IMR-90 (cell line): ENCODE results near the gene UTRN. TPM values are rescaled to one million over a fixed set of nuclear protein-coding genes. Genes with fewer than 3 reads are reported as not detected.

Experiments
- ATAC-seq: fragments of 200-7000 bp; cut with Tn5 transposase; 2 replicates; pipeline ENCODE4 v1.9.1; 2020; ENCODE audit warnings: low read depth, mild to moderate bottlenecking, moderate library complexity
- BruUV-seq: library from RNA; stranded (reverse); fragments of 400-500 nt; replicated peaks from 2 replicates; lab custom pipeline; 2021; lab: Mats Ljungman, UMichigan
- CTCF ChIA-PET: fragments of 300-600 bp; formaldehyde crosslinking; extraction: SDS; loops from one replicate; lab custom pipeline; 2021; ENCODE audit warnings: antibody characterized with exemption; lab: Yijun Ruan, JAX
- POLR2A ChIA-PET: fragments of 300-600 bp; sonication (Branson Sonifier 250); formaldehyde crosslinking; loops from one replicate; lab custom pipeline; 2022; ENCODE audit warnings: antibody characterized with exemption; ENCODE audit not compliant: unreplicated experiment; lab: Charles Lee
- DNase-seq: peaks from one replicate; pipeline ENCODE4 v3.0.0; 2013
- H2AFZ ChIP-seq: replicated peaks from 2 replicates; pipeline ENCODE3; 2013; ENCODE audit warnings: low read length, mild to moderate bottlenecking; ENCODE audit not compliant: poor library complexity
- H2AK5ac ChIP-seq: 2 replicates; pipeline ENCODE4 v1.6.1; 2013; ENCODE audit warnings: low read depth, low read length, inconsistent platforms
- H2AK9ac ChIP-seq: replicated peaks from 2 replicates; pipeline ENCODE3; 2013; ENCODE audit warnings: mild to moderate bottlenecking, low read depth, low read length, moderate library complexity; ENCODE audit not compliant: poor library complexity
- H2BK120ac ChIP-seq: 2 replicates; pipeline ENCODE4 v1.6.1; 2013; ENCODE audit warnings: low read depth, low read length, inconsistent platforms
- H2BK15ac ChIP-seq: 3 replicates; pipeline ENCODE4 v1.6.1; 2013; ENCODE audit warnings: low read depth, low read length, inconsistent platforms
- H2BK20ac ChIP-seq: 2 replicates; pipeline ENCODE4 v1.6.1; 2013; ENCODE audit warnings: low read depth, mild to moderate bottlenecking, inconsistent platforms, low read length, moderate library complexity
- H2BK5ac ChIP-seq: 2 replicates; pipeline ENCODE4 v1.6.1; 2013; ENCODE audit warnings: mild to moderate bottlenecking, low read depth, low read length, inconsistent platforms; ENCODE audit not compliant: poor library complexity, severe bottlenecking
- H3K14ac ChIP-seq: replicated peaks from 2 replicates; pipeline ENCODE4 v1.6.1; 2013; ENCODE audit warnings: low read depth, low read length, inconsistent platforms
- H3K18ac ChIP-seq: 2 replicates; pipeline ENCODE4 v1.6.1; 2013; ENCODE audit warnings: low read depth, low read length, control low read depth
- H3K23ac ChIP-seq: 2 replicates; pipeline ENCODE4 v1.6.1; 2013; ENCODE audit warnings: low read depth, low read length, inconsistent platforms
- H3K27ac ChIP-seq: 2 replicates; pipeline ENCODE4 v1.5.1; 2013; ENCODE audit warnings: mild to moderate bottlenecking, control low read depth, low read length; ENCODE audit not compliant: insufficient read depth
- H3K27me3 ChIP-seq: 2 replicates; pipeline ENCODE4 v1.6.1; 2013; ENCODE audit warnings: low read length; ENCODE audit not compliant: control insufficient read depth, insufficient read depth
- H3K36me3 ChIP-seq: 2 replicates; pipeline ENCODE4 v1.6.1; 2013; ENCODE audit warnings: low read length, mixed read lengths; ENCODE audit not compliant: control insufficient read depth, insufficient read depth
- H3K4ac ChIP-seq: 2 replicates; pipeline ENCODE4 v1.6.1; 2013; ENCODE audit warnings: low read depth, low read length, inconsistent platforms
- H3K4me1 ChIP-seq: 2 replicates; pipeline ENCODE4 v1.6.1; 2013; ENCODE audit warnings: low read length, mixed read lengths; ENCODE audit not compliant: control insufficient read depth, insufficient read depth
- H3K4me2 ChIP-seq: 2 replicates; pipeline ENCODE4 v1.6.1; 2013; ENCODE audit warnings: low read depth, mild to moderate bottlenecking, control low read depth, low read length, moderate library complexity
- H3K4me3 ChIP-seq: 2 replicates; pipeline ENCODE4 v1.5.1; 2013; ENCODE audit warnings: low read depth, mild to moderate bottlenecking, control low read depth, low read length, moderate library complexity; ENCODE audit not compliant: insufficient read depth
- H3K56ac ChIP-seq: 2 replicates; pipeline ENCODE4 v1.6.1; 2013; ENCODE audit warnings: low read length, inconsistent platforms; ENCODE audit not compliant: insufficient read depth; ENCODE audit errors: extremely low read depth
- H3K79me1 ChIP-seq, 2 experiments: 2 replicates each; pipeline ENCODE4 v1.6.1; 2013; ENCODE audit warnings: low read length in 2 of 2, inconsistent platforms in 1 of 2, low read depth in 1 of 2
- H3K9ac ChIP-seq: 2 replicates; pipeline ENCODE4 v1.6.1; 2013; ENCODE audit warnings: low read depth, low read length, control low read depth
- H3K9me1 ChIP-seq: 2 replicates; pipeline ENCODE4 v1.6.1; 2013; ENCODE audit warnings: low read length, inconsistent platforms; ENCODE audit not compliant: insufficient read depth
- H3K9me3 ChIP-seq: 2 replicates; pipeline ENCODE4 v1.6.1; 2013; ENCODE audit warnings: low read length; ENCODE audit not compliant: control insufficient read depth, insufficient read depth
- H4K20me1 ChIP-seq: 2 replicates; pipeline ENCODE4 v1.6.1; 2013; ENCODE audit warnings: low read length, inconsistent platforms; ENCODE audit not compliant: insufficient read depth
- H4K5ac ChIP-seq: 2 replicates; pipeline ENCODE4 v1.6.1; 2013; ENCODE audit warnings: mild to moderate bottlenecking, low read depth, low read length, control low read depth
- H4K8ac ChIP-seq, 2 experiments: 2 replicates each; pipeline ENCODE4 v1.6.1; 2013; ENCODE audit warnings: low read depth in 2 of 2, low read length in 2 of 2, control low read depth in 1 of 2, inconsistent platforms in 1 of 2
- H4K91ac ChIP-seq: 2 replicates; pipeline ENCODE4 v1.6.1; 2013; ENCODE audit warnings: low read depth, low read length, inconsistent platforms; ENCODE audit not compliant: insufficient read depth
- BHLHE40 ChIP-seq: fragments of 150-350 bp; IDR thresholded peaks from 2 replicates; pipeline ENCODE4 v1.6.1; 2016; ENCODE audit warnings: mild to moderate bottlenecking, low read depth, low read length
- CEBPB ChIP-seq: IDR thresholded peaks from 2 replicates; pipeline ENCODE4 v1.6.1; 2012; ENCODE audit warnings: low read depth, low read length, improper control_type of control experiment
- CHD1 ChIP-seq: IDR thresholded peaks from 2 replicates; pipeline ENCODE4 v1.6.1; 2012; ENCODE audit warnings: low read depth, low read length, improper control_type of control experiment
- FOS ChIP-seq: fragments of 150-350 bp; IDR thresholded peaks from 2 replicates; pipeline ENCODE4 v1.6.1; 2016; ENCODE audit warnings: low read depth, low read length
- MAFK ChIP-seq: IDR thresholded peaks from 2 replicates; pipeline ENCODE4 v1.6.1; 2012; ENCODE audit warnings: low read depth, low read length, improper control_type of control experiment
- MAZ ChIP-seq: IDR thresholded peaks from 2 replicates; pipeline ENCODE4 v1.6.1; 2012; ENCODE audit warnings: low read depth, mild to moderate bottlenecking, low read length, improper control_type of control experiment, moderate library complexity, borderline replicate concordance
- MXI1 ChIP-seq: IDR thresholded peaks from 2 replicates; pipeline ENCODE4 v1.6.1; 2012; ENCODE audit warnings: low read depth, mild to moderate bottlenecking, low read length, moderate library complexity, borderline replicate concordance
- NFE2L2 ChIP-seq: fragments of 150-350 bp; IDR thresholded peaks from 2 replicates; pipeline ENCODE4 v1.6.1; 2016; ENCODE audit warnings: low read depth, mild to moderate bottlenecking, low read length
- POLR2A ChIP-seq: IDR thresholded peaks from 2 replicates; pipeline ENCODE4 v1.6.1; 2012; ENCODE audit warnings: mild to moderate bottlenecking, low read depth, low read length
- RAD21 ChIP-seq: IDR thresholded peaks from 2 replicates; pipeline ENCODE4 v1.6.1; 2012; ENCODE audit warnings: low read length, improper control_type of control experiment
- RCOR1 ChIP-seq: IDR thresholded peaks from 2 replicates; pipeline ENCODE4 v1.6.1; 2012; ENCODE audit warnings: mild to moderate bottlenecking, low read length, improper control_type of control experiment; ENCODE audit not compliant: insufficient replicate concordance
- RFX5 ChIP-seq: IDR thresholded peaks from 2 replicates; pipeline ENCODE4 v1.8.0; 2012; ENCODE audit warnings: low read depth, mild to moderate bottlenecking, low read length, moderate library complexity
- SMC3 ChIP-seq: fragments of 150-350 bp; IDR thresholded peaks from 2 replicates; pipeline ENCODE4 v1.6.1; 2016; ENCODE audit warnings: low read depth, mild to moderate bottlenecking, antibody characterized with exemption, low read length, moderate library complexity
- WGBS, 2 experiments: methylation state at CpG; one replicate each; pipeline versions ENCODE4 v1.1.5 to v1.1.7; 2013; ENCODE audit warnings: missing lambda C conversion rate in 2 of 2; ENCODE audit not compliant: insufficient read length in 1 of 2; ENCODE audit errors: extremely low coverage in 2 of 2; 5-methylcytosine and 5-hydroxymethylcytosine counted together
- dilution Hi-C: fragments of 300-500 bp; cut with HindIII; formaldehyde crosslinking; loops from one replicate; pipeline ENCODE4 v1.14.3; 2018; ENCODE audit warnings: low sequenced_read_pairs; ENCODE audit not compliant: unreplicated experiment
- in situ Hi-C: fragments of 300-500 bp; cut with MboI; formaldehyde crosslinking; loops from 3 replicates; pipeline ENCODE4 v1.14.3; 2019; ENCODE audit warnings: low sequenced_read_pairs, inconsistent platforms, mixed read lengths
- intact Hi-C: fragments of 100-400 bp; cut with micrococcal nuclease; formaldehyde crosslinking; loops from 2 replicates; pipeline ENCODE4 v1.10.0; 2022
- polyA plus RNA-seq, 3 experiments: library from polyadenylated mRNA; depleted of rRNA; stranded (reverse); fragments of >200 nt; gene quantifications; 2 replicates each; pipeline ENCODE4 v1.2.3, GENCODE V29; 2012; ENCODE audit warnings: low replicate concordance in 1 of 3
- total RNA-seq: library from RNA; depleted of rRNA; stranded (reverse); fragments of >200 nt; gene quantifications from 2 replicates; pipeline ENCODE4 v1.2.3, GENCODE V29; 2012
- TF ChIP-seq, protein P1 (sequence below): fragments of 150-350 bp; IDR thresholded peaks from 2 replicates; pipeline ENCODE4 v1.6.1; 2016; ENCODE audit warnings: low read depth, mild to moderate bottlenecking, low read length, moderate library complexity, borderline replicate concordance
- TF ChIP-seq, protein P2 (sequence below): conservative IDR thresholded peaks from 2 replicates; pipeline ENCODE4 v1.5.1; 2012; ENCODE audit warnings: mild to moderate bottlenecking, low read depth, low read length, improper control_type of control experiment
- TF ChIP-seq, protein P3 (sequence below): fragments of 150-350 bp; IDR thresholded peaks from 2 replicates; pipeline ENCODE4 v1.6.1; 2017; ENCODE audit warnings: mild to moderate bottlenecking, antibody characterized with exemption, low read length, low read depth

The UTRN gene
- total and polyA plus RNA-seq, 2 of the 4 experiments (the other 2 are of a cell fraction) = 17.3 to 83.5 TPM

DNA sequence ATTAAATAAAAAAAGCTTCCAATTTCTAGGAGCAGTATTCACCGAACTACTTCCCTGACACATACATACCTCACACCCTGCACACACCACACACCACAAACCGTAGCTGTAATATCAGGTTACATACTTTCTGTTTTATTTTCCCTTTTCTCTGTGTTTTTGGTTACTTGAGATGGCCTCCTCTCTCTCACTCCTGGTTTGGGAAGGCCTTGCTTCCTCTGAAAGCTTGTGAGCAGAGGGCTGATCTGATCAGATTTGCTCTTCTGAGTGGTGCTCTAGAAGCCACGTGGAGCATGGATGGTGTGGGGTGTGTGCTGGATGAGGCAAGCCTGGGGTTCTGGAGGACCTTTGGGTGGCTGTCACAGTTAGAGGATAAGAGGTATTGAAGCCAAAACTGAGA is 20.9 kb downstream of the UTRN start:
- Histone ChIP-seq H3K36me3 (peaks cover 3% of the 10 kb centered on the region; the same call in 1 of the 2 replicates), H4K8ac (peak overlapping the region in 1 of 2 experiments; percentile 81; a peak in 2 of 4 replicates), H3K4ac (peak overlapping the region; percentile 61), H3K56ac (no peak overlapping the region), H4K91ac (peak overlapping the region; percentile 53), H3K27me3 (no peaks in the 10 kb centered on the region), H3K18ac (peak overlapping the region; percentile 63), H3K14ac (peak overlapping the region; percentile 86), H4K20me1 (peaks cover 9% of the 10 kb centered on the region; the same call in 1 of the 2 replicates), H2AFZ (peak overlapping the region; percentile 33), H3K4me2 (peak overlapping the region; percentile 63), H3K27ac (peak overlapping the region; percentile 61; the same call in 1 of the 2 replicates), H3K23ac (peak overlapping the region; percentile 49; the same call in 1 of the 2 replicates), H2AK9ac (peak overlapping the region; percentile 31), H4K5ac (peak overlapping the region; percentile 13), H3K9me1 (peaks cover 23% of the 10 kb centered on the region), H3K79me1 (peaks cover 43 to 65% of the 10 kb centered on the region in 2 experiments), H2AK5ac (peak overlapping the region; percentile 68; the same call in 1 of the 2 replicates), H3K9ac (0 out of 2 replicates have a peak overlapping the region, but pooled peaks have one; percentile 54), H3K4me1 (peaks cover 12% of the 10 kb centered on the region), H2BK5ac (peak overlapping the region; percentile 33), H3K9me3 (no peaks in the 10 kb centered on the region), H2BK15ac (peak overlapping the region; percentile 22; the same call in 1 of the 3 replicates), H2BK120ac (no peak overlapping the region; the same call in 1 of the 2 replicates), H2BK20ac (no peak overlapping the region), H3K4me3 (no peak overlapping the region)
- DNase-seq (peak; percentile 79), ATAC-seq (peak; percentile 64)
- in situ Hi-C loops (no loop called here), dilution Hi-C loops (no loop called here), intact Hi-C loops (no loop called here)
- no TSS peak for BruUV-seq
- TF ChIP-seq NFE2L2 = no peak
- TF ChIP-seq MAZ = no peak
- TF ChIP-seq CEBPB = no peak
- no peak for TF ChIP-seq BHLHE40
- TF ChIP-seq, protein P1, sequence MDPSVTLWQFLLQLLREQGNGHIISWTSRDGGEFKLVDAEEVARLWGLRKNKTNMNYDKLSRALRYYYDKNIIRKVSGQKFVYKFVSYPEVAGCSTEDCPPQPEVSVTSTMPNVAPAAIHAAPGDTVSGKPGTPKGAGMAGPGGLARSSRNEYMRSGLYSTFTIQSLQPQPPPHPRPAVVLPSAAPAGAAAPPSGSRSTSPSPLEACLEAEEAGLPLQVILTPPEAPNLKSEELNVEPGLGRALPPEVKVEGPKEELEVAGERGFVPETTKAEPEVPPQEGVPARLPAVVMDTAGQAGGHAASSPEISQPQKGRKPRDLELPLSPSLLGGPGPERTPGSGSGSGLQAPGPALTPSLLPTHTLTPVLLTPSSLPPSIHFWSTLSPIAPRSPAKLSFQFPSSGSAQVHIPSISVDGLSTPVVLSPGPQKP = no peak
- no peak for TF ChIP-seq CHD1
- TF ChIP-seq, protein P2, sequence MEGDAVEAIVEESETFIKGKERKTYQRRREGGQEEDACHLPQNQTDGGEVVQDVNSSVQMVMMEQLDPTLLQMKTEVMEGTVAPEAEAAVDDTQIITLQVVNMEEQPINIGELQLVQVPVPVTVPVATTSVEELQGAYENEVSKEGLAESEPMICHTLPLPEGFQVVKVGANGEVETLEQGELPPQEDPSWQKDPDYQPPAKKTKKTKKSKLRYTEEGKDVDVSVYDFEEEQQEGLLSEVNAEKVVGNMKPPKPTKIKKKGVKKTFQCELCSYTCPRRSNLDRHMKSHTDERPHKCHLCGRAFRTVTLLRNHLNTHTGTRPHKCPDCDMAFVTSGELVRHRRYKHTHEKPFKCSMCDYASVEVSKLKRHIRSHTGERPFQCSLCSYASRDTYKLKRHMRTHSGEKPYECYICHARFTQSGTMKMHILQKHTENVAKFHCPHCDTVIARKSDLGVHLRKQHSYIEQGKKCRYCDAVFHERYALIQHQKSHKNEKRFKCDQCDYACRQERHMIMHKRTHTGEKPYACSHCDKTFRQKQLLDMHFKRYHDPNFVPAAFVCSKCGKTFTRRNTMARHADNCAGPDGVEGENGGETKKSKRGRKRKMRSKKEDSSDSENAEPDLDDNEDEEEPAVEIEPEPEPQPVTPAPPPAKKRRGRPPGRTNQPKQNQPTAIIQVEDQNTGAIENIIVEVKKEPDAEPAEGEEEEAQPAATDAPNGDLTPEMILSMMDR = no peak
- no peak for TF ChIP-seq POLR2A
- no peak for TF ChIP-seq RAD21
- no peak for TF ChIP-seq MXI1
- TF ChIP-seq, protein P3, sequence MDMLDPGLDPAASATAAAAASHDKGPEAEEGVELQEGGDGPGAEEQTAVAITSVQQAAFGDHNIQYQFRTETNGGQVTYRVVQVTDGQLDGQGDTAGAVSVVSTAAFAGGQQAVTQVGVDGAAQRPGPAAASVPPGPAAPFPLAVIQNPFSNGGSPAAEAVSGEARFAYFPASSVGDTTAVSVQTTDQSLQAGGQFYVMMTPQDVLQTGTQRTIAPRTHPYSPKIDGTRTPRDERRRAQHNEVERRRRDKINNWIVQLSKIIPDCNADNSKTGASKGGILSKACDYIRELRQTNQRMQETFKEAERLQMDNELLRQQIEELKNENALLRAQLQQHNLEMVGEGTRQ = no peak
- no peak for TF ChIP-seq SMC3
- no peak for TF ChIP-seq MAFK
- TF ChIP-seq RFX5 = no peak
- no peak for TF ChIP-seq FOS
- TF ChIP-seq RCOR1 = no peak
- WGBS, 2 experiments = 86% methylated on average over 1 of the region's 3 CpGs; no CpG with 5 or more reads in 1 of the 2 experiments
- POLR2A ChIA-PET = no interaction called here
- CTCF ChIA-PET = no interaction called here
